HepG2 (cell line): ENCODE measurements around the gene TREH. TPM values are rescaled to one million over a fixed set of nuclear protein-coding genes. Genes with fewer than 3 reads are reported as not detected.

Experiments
- GLI4 ChIP-seq: sonication (generic); formaldehyde crosslinking; IDR thresholded peaks from 2 replicates; pipeline ENCODE4 v1.5.1; 2020; ENCODE audit warnings: missing genetic modification reagents, mild to moderate bottlenecking, moderate library complexity, borderline replicate concordance
- HOXA3 ChIP-seq: sonication (generic); formaldehyde crosslinking; IDR thresholded peaks from 2 replicates; pipeline ENCODE4 v1.5.0; 2020; ENCODE audit warnings: missing genetic modification reagents
- SOX5 ChIP-seq: IDR thresholded peaks from 2 replicates; pipeline ENCODE4 v1.6.1; 2016; ENCODE audit warnings: borderline replicate concordance
- THAP8 ChIP-seq: sonication (generic); formaldehyde crosslinking; IDR thresholded peaks from 2 replicates; pipeline ENCODE4 v1.5.1; 2020; ENCODE audit warnings: missing genetic modification reagents, mild to moderate bottlenecking, borderline replicate concordance
- ZBTB3 ChIP-seq: sonication (generic); formaldehyde crosslinking; IDR thresholded peaks from 2 replicates; pipeline ENCODE4 v1.4.0; 2020; ENCODE audit warnings: low read depth, mild to moderate bottlenecking, moderate library complexity, missing genetic modification reagents, borderline replicate concordance
- ZNF580 ChIP-seq: IDR thresholded peaks from 2 replicates; pipeline ENCODE4 v1.6.1; 2016; ENCODE audit warnings: low read depth, borderline replicate concordance
- polyA plus RNA-seq, 8 experiments: library from polyadenylated mRNA; depleted of rRNA in 3 of 8; stranded (reverse) in 7 of 8; unstranded in 1 of 8; fragments of >200 nt; fragmentation: Illumina TruSeq in 4 of 8; extraction: Trizol in 4 of 8; gene quantifications; 2 replicates each; pipeline versions ENCODE4 v1.2.1 to v1.2.3, GENCODE V29; 2011 to 2016; ENCODE audit warnings: low read depth in 4 of 8, missing spikeins in 1 of 8, mixed read lengths in 1 of 8; ENCODE audit not compliant: insufficient read depth in 1 of 8
- total RNA-seq, 5 experiments: library from RNA; depleted of rRNA; stranded (reverse); fragments of >200 nt; fragmentation: Illumina TruSeq; extraction: Trizol; gene quantifications; 2 replicates each; pipeline ENCODE4 v1.2.3, GENCODE V29; 2016; ENCODE audit warnings: low read depth in 1 of 5
- TF ChIP-seq, protein P1 (sequence below): sonication (generic); formaldehyde crosslinking; conservative IDR thresholded peaks from 2 replicates; pipeline ENCODE4 v1.4.0; 2020; ENCODE audit warnings: missing genetic modification reagents
- TF ChIP-seq, protein P2 (sequence below): sonication (generic); formaldehyde crosslinking; IDR thresholded peaks from 2 replicates; pipeline ENCODE4 v1.4.0; 2020; ENCODE audit warnings: missing genetic modification reagents
- TF ChIP-seq, protein P3 (sequence below): sonication (generic); formaldehyde crosslinking; IDR thresholded peaks from 2 replicates; pipeline ENCODE4 v1.9.0; 2021; ENCODE audit warnings: missing genetic modification reagents, borderline replicate concordance

The TREH gene
- total and polyA plus RNA-seq, 2 of the 13 experiments (the other 11 are each of a cell fraction or from before 2014, with no cell fraction given), result 0.53 to 0.86 TPM

DNA sequence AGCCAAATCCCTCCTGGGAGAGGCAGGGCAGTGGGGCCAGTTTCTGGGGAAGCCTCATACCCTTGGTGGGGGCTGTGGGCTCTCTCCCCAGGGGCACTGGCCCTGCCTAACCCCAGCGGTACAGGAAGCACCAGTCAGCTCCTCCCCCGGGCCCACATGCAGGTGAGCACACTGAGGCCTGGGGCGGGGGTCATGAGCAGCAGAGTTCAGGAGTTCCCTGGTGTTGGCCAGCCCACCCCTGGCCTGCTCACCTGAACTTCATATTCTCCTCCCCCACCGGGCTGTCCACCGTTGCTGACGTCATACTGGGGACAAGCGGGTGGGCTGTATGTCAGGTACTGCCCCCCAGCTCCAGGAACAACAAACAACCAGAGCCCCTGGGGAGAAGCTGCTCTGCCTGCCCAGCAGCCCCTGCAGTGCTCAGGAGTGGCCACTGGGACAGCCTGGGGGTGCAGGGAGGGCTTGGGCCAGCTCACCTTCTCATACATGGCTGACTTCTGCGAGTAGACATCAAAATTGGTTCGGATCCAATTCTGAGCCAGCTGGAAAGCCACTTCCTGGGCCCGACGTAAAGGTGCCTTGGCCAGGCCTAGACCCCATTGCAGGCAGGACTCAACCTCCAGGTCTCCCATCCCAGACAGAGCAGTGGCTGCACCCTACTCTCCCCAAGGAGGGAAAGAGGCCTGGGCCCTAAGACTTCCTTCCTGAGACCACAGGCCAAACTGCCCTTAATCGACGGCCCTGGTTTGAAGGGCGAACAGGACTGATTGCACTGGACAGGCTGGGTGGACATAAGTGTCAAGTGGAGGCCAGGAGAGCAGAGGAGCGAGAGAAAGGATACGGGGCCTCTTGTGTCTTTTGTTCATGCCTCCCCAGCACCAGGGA lies 20.8 kb downstream of the TREH start (continued):
- TF ChIP-seq, protein P1, sequence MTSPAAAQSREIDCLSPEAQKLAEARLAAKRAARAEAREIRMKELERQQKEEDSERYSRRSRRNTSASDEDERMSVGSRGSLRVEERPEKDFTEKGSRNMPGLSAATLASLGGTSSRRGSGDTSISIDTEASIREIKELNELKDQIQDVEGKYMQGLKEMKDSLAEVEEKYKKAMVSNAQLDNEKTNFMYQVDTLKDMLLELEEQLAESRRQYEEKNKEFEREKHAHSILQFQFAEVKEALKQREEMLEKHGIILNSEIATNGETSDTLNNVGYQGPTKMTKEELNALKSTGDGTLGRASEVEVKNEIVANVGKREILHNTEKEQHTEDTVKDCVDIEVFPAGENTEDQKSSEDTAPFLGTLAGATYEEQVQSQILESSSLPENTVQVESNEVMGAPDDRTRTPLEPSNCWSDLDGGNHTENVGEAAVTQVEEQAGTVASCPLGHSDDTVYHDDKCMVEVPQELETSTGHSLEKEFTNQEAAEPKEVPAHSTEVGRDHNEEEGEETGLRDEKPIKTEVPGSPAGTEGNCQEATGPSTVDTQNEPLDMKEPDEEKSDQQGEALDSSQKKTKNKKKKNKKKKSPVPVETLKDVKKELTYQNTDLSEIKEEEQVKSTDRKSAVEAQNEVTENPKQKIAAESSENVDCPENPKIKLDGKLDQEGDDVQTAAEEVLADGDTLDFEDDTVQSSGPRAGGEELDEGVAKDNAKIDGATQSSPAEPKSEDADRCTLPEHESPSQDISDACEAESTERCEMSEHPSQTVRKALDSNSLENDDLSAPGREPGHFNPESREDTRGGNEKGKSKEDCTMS (CRISPR knock-in tag), result no peak
- TF ChIP-seq THAP8 (CRISPR knock-in tag), result no peak
- no peak for TF ChIP-seq SOX5
- no peak for TF ChIP-seq ZNF580 (CRISPR knock-in tag)
- TF ChIP-seq, protein P2, sequence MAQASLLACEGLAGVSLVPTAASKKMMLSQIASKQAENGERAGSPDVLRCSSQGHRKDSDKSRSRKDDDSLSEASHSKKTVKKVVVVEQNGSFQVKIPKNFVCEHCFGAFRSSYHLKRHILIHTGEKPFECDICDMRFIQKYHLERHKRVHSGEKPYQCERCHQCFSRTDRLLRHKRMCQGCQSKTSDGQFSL (CRISPR knock-in tag), result peak; percentile 63; the same call in 1 of the 2 replicates
- no peak; the same call in 1 of the 2 replicates for TF ChIP-seq HOXA3
- TF ChIP-seq ZBTB3 (CRISPR knock-in tag), result no peak
- TF ChIP-seq GLI4 (CRISPR knock-in tag), result no peak
- TF ChIP-seq, protein P3, sequence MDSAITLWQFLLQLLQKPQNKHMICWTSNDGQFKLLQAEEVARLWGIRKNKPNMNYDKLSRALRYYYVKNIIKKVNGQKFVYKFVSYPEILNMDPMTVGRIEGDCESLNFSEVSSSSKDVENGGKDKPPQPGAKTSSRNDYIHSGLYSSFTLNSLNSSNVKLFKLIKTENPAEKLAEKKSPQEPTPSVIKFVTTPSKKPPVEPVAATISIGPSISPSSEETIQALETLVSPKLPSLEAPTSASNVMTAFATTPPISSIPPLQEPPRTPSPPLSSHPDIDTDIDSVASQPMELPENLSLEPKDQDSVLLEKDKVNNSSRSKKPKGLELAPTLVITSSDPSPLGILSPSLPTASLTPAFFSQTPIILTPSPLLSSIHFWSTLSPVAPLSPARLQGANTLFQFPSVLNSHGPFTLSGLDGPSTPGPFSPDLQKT (CRISPR knock-in tag), result no peak
- TF ChIP-seq, all 625 proteins: peak for 11
